GM12872 (cell line): ENCODE measurements around the gene RIN3.

Experiments
- TF ChIP-seq, protein P1 (sequence below): IDR thresholded peaks from 3 replicates; pipeline ENCODE4 v1.5.1; 2011; ENCODE audit warnings: low read depth, mild to moderate bottlenecking, low read length, moderate library complexity; ENCODE audit not compliant: insufficient read depth

RIN3 gene

GRCh38 chr14:92624764-92625163, 111.2 kb downstream of the RIN3 start:
- TF ChIP-seq, protein P1, sequence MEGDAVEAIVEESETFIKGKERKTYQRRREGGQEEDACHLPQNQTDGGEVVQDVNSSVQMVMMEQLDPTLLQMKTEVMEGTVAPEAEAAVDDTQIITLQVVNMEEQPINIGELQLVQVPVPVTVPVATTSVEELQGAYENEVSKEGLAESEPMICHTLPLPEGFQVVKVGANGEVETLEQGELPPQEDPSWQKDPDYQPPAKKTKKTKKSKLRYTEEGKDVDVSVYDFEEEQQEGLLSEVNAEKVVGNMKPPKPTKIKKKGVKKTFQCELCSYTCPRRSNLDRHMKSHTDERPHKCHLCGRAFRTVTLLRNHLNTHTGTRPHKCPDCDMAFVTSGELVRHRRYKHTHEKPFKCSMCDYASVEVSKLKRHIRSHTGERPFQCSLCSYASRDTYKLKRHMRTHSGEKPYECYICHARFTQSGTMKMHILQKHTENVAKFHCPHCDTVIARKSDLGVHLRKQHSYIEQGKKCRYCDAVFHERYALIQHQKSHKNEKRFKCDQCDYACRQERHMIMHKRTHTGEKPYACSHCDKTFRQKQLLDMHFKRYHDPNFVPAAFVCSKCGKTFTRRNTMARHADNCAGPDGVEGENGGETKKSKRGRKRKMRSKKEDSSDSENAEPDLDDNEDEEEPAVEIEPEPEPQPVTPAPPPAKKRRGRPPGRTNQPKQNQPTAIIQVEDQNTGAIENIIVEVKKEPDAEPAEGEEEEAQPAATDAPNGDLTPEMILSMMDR = no peak

DNA sequence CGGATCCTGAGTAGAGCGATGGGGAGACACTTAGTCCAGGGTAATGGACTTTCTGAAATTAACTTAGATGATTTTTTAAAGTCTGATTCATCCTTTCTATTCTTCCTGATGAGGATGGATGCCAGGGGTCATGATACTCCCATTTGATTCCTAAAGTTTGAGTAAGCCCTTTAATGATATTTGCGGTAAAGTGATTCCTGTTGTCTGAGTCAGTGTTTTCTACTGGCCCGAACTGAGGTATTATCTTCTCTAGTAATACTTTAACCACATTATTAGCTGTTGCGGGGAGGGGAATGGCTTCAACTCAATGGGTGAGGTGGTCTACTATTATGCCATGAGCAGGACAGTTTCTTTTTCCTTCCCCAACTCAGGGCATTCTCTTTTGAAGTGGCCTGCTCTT, 111.6 kb downstream of the RIN3 start:
- TF ChIP-seq, protein P1 = no peak

DNA sequence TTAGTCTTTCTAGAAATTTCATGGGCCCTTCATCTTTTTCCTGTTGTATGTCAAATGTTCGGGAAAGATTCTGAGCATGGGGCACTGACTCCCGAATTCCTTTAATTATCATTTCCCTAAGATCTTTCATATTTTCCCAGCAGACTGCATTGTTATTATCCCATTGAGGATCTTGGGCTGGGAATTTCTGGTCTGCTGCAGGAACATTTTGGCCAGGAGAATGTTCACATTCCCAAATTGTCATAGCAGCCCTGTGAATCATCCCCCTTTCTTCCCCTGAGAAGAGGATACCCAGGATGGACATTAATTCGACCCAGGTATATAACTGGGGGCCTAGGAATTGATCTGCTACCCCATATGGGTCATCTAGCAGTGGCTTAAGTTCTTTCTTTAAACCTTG, 112.5 kb downstream of the RIN3 start:
- TF ChIP-seq, protein P1 = no peak

DNA sequence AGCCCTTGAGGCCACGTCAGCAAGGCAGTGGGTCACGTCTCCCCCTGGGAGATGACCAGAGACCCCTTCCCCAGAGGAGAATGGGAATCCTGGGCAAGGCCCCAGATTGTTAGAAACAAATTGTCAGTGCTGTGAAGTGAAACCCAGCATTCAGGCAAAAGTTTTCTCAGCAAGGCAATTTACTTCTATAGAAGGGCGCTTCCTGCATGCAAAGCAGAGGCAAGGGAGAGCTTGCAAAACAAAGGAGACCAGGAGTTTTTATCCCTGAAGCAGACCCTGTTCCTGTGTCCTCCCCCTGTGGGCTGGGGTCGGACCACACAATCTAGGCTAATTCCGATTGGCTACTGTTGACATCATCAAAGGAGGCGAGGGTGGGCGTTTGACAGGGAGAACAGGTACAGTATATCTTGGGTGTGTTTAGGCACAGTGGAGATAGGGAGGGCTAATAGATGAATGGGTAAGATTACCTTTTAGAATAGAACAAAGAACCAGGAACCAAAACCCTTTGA, 114.2 kb downstream of the RIN3 start:
- TF ChIP-seq, protein P1 = no peak

DNA sequence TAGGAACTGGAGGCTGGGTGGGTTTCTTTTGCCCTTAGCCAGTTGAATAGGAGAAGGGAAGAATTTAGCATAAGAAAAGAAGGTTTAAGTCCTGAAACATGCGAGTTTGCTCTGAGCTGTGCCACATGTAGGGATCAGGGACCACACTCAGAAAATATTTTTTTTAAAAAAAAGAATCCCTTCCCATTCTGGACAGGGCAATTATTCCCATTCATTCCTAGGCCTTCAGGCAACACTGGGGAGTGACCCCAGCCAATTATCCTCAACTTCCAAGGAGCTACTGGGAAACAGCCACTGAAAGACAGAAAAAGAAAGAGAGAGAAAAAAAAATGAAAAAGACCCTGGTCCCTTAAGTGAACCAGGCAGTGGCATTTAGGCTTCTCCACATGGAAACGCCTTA, 115.1 kb downstream of the RIN3 start:
- TF ChIP-seq, protein P1 = no peak

DNA sequence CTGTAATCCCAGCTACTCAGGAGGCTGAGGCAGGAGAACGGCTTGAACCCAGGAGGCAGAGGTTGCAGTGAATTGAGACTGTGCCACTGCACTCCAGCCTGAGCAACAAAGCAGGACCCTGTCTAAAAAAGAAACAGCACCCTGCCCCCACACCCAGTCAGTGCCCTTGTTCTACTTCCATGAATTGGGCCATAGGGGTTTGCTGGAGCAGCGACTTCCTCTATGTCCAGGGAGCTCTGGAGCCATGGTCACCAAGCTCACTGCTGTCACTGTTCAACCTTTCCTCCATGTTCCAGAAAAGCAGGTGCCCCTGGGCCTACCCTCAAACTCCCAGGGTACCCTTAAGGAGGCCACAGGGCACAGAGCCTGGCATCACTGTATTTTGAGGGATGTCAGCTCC, 116.8 kb downstream of the RIN3 start:
- TF ChIP-seq, protein P1 = no peak

DNA sequence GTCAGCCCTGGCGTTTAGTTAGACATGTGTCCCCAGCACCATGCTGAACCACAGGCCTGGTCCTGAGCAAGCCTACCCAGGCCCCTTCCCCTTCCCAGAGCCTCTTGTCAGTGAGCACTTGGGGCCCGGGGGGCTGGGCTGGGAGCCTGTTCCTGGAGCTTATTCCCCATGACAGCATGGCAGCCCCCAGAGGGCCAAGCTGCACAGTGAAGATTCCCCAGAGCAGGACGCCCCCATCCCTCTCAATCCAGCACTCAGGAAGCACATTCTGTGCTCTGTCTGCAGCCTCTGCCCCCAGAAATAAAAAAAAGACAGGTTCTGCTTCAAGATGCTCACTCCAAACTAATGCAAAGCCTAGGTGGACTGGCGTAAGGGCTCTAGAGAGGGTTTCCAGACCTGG, 117.5 kb downstream of the RIN3 start:
- TF ChIP-seq, protein P1 = no peak
